CD4-positive, alpha-beta T cell treated with Interleukin-12 subunit alpha and Interleukin-12 subunit beta, for 1 hour (primary cell): ENCODE measurements around the gene C11orf91.
"Not testable (repeated sequence)": the region's sequence is repeated elsewhere in the genome, so short reads cannot be mapped to it uniquely, and the experiment has no call there.

Experiments
- DNase-seq: peaks from one replicate; pipeline ENCODE4 v3.0.0-alpha.2; 2020

C11orf91 gene, protein sequence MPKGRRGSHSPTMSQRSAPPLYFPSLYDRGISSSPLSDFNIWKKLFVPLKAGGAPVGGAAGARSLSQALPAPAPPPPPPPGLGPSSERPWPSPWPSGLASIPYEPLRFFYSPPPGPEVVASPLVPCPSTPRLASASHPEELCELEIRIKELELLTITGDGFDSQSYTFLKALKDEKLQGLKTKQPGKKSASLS

DNA sequence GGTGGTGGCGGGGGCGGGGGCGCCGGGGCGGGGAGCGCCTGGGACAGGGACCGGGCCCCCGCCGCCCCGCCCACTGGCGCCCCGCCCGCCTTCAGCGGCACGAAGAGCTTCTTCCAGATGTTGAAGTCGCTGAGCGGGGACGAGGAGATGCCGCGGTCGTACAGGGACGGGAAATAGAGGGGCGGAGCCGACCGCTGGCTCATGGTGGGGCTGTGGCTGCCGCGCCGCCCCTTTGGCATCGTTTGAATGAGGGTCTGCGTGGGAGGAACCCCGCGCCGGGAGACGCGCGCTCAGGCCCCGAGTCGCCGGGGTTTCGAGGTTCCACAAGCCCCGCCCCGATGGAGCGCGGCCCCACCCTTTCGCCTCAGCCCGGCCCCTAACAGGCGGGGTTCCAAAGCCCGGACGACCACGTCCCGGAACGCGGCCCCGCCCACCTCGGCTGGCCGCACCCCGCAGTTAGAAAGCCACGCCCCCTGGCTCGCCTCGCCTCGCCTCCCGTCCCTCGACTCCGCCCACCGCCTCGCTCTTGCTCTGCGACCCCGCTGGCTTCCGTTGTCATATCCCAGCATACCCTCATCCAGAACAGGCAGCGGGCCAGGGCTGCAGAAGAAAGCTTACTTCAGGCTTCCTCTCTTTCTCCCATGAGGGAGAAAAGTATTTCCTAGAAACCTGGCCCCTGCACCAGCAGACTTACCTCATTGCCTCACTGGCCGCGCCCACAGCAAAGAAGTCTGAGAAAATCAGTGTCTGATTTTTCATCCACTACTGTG lies at the start of gene C11orf91:
TSS of gene C11orf91 (minus strand) at position 325 of the 770 bp plus-strand sequence. CDS start at position 239, 86 bp downstream.
- peak; percentile 96 for DNase-seq

DNA sequence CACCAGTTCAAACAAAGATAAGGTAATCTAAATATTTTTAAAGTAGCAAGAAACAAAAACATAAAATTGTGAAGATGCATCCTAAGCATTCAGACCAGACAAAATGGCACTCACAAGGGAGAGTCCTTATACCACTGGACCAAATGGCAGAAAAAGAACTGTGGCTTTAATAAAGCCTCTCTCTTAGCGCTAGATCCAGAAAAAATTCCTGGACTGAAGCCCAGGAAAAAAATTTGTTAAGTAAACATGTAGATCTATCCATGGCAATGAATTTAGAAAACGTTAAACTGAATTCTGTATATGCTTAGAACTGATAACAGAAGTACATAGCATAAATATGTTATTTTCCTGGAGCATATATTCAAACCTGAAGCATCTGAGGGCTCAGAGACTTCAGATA lies 47.4 kb upstream of the C11orf91 start:
- DNase-seq = no peak

DNA sequence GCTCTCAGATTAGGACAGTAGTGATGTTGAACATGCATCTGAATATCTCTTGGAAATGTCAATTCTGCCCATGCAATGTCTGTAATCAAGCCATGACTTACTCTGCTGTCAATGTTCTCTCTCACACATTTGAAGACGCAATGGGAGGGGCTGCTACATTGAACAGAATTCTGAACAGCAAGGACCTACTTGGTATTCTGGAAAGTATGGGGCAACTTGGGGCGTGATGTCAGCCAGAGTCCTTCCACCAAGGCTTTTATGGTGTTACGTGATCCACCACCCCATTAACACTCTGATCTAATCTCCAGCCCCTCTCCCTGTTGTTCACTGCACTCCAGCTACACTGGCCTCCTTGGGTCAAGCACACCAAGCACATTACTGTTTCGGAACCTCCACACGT lies 42.7 kb upstream of the C11orf91 start:
- DNase-seq = no peak

DNA sequence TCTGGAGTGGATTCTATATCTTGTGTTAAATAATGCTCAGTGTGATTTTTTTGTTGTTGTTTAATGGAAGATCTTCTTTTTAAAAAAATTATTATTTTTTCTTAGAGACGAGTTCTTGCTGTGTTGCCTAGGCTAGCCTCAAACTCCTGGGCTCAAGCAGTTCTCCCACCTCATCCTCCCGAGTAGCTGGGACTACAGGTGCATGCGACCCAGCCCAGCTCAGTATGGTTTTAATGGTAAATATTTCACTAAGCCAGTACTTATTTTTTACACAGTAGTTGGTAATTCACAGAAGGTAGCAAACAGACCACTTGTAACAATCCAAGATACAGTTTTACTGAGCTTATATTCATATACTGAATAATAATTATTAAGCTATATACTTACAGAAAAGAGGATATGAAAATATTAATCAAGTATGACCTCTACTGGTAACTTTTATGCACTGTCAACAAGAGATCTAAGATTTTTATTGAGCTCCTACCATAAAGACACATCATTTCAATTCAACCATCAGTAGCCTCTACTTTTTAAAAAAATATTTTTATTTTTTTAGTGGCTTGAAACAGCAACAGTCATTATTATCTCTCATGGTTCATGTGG lies 41.7 kb upstream of the C11orf91 start:
- peak; percentile 37 for DNase-seq

DNA sequence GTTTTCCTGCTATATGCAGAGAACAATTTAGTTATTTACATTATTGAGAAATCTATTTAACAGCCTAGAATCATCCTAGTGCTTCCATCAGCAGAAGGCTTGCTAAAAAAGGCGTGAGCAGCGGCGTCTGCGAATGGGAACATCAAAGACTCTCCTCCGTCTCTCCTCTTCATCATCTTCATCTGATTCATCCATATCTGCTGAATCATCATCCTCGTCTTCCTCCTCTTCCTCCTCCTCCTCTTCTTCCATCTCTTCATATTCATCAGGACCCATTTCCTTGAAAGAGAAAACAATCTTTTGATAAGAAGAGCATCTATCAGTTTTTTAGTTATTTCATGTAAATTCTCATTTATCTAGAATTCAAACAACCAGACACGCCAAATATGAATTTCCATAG lies 41.2 kb upstream of the C11orf91 start:
- DNase-seq = no peak

DNA sequence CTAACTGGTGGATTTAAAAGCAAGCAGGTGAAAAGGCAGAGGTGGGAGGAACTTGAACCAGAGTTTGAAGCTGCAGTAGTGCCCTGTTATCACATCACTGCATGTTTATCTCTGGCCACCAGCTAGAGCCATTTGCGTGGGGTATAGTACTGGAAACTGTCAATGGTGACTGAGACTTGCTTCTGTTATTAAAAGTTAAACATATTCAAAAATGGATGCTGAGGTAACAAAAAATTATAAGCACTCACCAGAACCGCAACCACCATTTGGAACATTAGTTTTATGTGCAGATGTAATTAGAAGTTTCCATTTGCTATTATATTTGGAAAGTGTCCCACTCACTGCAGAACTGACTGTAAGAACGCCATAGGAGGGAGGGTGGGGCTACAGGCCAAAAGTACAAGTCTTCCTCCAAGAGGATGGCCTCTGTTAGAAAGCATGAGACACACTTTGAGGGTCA lies 36.8 kb upstream of the C11orf91 start:
- no peak for DNase-seq

DNA sequence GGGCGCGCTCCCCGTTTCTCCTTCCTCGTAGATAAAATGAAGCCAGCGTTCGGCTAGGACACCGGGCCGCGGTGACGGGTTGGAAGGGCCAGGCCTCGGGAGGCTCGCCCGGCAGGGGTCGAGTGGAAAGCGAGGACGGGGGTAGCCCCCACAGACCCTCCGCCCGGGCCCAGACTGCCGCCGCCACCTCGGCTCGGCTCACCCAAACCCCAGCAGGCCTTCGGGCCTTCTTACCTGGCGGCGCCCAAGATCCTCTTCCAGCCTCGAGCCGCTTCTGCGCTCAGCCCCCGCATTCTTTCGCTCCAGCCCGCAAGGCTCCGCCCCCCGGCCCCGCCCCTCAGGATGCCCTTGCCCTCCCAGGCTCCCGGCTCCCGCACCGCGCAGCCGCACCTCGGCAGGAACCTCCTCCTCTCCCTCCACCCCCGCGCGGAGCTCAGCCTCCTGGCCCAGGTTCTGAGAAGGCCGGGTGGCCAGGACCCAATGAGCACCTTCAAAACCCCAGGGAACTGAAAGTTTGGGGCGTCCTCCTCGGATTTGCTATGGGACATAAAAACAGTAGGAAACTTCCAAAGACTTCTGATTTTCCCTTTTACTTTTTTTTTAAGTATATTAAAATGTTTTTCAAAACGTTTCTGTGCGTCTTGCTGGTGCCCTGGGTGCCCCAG lies 35.7 kb upstream of the C11orf91 start, which contains the start of gene CD59:
TSS of gene CD59 (minus strand) at position 276 of the 665 bp plus-strand sequence. CDS start 13,978 bp downstream, outside the sequence.
- peak; percentile 91 for DNase-seq

DNA sequence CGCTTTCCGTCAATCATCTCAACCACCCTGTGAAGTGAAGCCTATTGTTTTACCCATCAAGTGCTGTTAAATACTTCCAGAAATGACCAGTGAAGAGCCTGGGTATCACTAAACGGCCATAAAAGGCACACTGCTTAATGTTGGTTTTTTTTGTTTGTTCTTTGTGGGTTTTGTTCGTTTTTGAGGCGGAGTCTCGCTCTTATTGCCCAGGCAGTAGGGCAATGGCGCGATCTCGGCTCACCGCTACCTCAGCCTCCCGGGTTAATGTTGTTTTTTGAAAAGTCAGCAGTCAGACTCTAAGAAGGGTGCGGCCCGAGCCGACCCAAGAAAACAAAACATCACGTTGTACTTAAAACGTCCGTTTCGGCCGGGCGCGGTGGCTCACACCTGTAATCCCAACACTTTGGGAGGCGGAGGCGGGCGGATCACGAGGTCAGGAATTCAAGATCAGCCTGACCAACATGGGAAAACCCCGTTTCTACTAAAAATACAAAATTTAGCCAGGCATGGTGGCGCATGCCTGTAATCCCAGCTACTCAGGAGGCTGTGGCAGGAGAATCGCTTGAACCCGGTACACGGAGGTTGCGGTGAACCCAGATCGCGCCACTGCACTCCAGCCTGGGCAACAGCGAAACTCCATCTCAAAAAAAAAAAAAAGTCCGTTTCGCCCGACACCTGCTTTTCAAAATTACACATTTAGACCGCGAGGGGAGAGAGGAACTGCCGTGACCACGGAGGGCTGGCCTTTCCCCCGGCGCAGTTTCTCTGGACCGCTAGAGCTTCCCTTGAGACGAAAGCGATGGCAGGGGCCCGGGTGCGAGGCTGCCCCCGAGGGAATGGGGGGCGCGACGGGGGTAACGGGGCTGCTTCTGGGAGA lies 34.9 kb upstream of the C11orf91 start:
- DNase-seq = peak; percentile 55

DNA sequence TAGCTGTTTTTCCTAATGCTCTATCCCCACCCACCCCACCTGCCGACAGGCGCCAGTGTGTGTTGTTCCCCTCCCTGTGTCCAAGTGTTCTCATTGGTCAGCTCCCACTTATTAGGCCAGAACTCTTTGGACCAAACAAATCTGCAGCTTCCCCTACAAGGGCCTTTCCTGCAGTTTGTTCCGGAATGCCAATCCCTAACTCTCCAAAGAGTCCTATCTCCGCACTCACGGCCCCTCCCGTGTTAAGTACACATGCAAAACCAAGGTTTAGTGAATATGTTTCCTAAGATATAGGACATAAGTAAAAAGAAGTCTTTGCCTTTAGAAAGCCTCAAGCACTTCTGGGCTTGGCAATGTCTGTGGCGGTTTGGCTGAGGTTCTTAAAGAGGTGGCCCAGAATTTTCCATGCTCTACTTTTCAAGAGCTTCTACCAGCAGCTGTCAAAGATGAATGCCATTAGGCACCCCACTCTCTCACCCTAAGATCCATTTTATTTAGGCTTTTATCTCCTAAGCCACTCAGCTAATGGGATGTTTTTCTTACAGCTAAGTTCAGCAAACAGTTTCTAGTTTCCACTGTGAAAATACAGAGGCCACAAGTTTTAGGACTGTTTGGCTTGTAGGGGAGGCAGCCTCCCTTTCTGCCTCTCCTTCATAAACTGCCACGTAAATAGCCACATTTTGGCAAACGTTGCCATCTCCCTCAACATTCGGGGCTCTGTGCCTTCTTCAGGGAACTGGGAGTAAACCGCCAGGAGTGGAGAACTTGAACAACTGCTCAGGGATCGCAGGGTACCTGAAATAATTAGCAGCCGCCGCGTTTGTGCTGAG lies 34.0 kb upstream of the C11orf91 start:
- no peak for DNase-seq

DNA sequence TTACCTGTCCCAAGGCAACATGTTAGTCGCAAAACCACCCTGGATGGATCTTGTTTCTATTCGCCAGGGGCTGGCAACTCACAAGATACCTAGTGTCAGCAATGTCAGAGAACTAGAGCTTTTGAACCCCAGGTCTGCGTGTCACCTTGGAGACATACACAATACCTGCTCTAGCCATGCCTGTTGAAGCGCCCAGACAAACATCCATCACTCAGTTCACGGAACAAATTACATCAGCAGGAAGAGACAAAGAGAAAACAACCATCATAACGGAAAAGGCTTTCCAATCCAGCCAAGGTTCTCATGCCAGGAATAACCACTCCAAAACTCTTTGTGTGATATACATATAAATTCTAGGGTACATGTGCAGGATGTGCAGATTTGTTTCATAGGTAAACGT lies 33.4 kb upstream of the C11orf91 start:
- DNase-seq = no peak

DNA sequence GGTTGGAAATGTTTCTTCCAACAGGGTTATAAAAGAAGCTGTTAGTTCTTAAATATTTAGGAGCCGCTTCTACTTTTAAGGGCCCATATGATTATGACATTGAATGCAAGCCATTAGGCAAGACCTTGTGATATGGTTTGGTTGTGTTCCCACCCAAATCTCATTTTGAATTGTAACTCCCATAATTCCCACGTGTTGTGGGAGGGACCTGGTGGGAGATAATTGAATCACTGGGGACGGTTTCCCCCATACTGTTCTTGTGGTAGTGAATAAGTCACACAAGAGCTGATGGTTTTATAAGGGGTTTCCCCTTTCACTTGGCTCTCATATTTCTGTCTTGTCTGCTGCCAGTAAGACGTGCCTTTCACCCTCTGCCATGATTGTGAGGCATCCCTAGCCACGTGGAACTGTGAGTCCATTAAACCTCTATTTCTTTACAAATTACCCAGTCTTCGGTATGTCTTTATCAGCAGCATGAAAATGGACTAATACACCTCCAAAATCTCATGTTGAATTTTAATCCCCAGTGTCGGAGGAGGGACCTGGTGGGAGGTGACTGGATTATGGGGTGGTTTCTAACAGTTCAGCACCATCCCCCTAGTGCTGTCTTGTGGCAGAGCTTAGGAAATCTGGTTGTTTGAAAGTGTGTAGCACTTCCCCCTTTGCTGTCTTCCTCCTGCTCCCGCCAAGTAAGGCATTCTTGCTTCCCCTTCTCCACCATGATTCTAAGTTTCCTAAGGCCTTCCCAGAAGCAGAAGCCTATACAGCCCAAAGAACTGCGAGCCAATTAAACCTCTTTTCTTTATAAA lies 31.3 kb upstream of the C11orf91 start:
- no peak for DNase-seq

DNA sequence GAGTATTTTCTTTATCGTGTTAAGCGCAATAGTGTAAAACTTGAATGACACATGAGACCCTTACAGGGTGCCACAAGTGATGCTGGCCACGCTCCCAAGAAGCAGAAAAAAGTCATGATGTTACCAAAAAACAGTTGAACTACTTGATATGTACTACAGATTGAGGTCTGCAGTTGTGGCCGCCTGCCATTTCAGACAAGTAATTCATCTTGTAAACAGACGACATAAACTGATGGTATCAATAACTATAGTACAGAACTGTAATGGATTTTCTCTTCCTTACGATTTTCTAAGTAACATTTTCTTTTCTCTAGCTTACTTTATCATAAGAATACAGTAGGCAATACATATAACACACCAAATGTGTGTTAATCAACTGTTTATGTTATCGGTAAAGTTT lies 30.1 kb upstream of the C11orf91 start:
- no peak for DNase-seq

DNA sequence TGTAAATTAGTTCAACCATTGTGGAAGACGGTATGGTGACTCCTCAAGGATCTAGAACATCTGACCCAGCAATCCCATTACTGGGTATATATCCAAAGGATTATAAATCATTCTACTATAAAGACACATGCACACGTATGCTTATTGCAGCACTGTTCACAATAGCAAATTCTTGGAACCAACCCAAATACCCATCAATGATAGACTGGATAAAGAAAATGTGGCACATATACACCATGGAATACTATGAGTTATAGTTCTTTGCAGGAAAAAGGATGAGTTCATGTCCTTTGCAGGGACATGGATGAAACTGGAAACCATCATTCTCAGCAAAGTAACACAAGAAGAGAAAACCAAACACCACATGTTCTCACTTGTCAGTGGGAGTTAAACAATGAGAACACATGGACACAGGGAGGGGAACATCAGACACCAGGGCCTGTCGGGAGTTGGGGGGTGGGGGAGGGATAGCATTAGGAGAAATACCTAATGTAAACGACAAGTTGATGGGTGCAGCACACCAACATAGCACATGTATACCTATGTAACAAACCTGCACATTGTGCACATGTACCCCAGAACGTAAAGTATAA lies 28.5 kb upstream of the C11orf91 start:
- DNase-seq = not testable (repeated sequence)

DNA sequence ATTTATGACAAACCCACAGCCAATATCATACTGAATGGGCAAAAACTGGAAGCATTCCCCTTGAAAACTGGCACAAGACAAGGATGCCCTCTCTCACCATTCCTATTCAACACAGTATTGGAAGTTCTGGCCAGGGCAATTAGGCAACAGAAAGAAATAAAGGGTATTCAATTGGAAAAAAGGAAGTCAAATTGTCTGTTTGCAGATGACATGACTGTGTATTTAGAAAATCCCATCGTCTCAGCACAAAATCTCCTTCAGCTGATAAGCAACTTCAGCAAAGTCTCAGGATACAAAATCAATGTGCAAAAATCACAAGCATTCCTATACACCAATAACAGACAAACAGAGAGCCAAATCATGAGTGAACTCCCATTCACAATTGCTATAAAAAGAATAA lies 26.9 kb upstream of the C11orf91 start:
- DNase-seq = not testable (repeated sequence)

DNA sequence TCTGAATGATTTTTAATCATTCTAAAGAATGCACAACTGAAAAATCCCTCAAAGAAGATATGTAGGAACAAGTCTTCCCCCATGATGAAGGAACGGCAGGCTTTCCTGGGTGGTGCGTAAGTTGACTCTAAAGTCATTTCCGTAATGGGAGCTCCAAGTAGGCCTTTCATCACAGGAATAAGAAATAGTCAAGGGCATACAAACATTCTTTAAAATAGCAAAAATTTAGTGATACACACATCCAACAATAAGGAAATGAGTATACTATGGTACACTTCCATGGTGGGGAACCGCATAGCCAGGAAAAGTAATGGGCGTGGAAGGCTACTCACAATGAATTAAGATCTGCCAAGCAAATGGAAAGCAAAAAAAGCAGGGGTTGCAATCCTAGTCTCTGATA lies 24.9 kb upstream of the C11orf91 start:
- no peak for DNase-seq

DNA sequence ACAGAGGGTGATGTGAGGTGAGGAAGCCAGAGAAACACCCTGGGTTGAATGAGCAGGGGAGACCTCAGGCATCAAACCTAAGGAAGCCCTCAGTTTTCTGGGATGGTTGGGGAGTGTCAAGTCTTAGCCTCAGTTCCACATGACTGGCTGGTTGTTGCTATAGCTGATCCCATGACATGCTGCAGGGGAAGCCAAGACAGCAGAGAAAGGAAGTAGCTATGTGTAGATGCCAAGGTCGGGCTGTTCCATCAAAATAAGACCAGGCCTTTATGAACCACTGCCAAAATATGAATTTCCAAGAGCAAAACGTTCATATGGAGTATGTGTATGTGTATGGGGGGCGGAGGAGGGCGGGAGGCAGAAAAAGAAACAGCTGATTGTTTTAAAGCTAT lies 24.0 kb upstream of the C11orf91 start:
- no peak for DNase-seq

DNA sequence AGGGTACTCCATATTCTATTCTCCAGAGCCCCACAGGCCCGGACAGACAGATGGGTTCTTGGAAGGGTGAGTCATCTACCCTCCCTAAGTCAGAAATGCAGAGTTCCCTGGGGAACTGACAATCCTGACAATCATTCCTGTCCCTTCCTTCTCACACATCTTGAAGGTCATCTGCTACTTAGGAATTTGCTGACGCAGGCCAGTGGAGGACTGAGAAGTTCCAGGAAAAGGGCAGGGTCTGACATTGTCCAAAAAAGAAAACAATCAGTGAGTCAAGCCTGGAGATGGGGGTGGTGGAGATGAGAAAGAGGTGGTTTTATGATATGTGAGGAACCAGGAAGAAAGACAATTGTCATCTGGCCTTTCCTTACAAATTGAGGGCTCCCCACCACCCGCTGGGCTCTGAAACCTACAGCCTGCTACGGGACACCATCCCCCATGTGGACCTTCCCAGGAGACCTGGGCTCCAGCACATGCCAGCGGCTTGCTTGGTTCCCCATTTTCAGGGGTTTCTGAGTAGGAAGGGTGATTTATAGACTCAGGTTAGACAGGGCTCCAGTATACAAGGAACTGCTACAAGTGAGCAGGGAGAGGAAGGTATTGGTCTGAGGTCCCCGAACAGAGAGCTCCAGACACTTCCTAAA lies 22.7 kb upstream of the C11orf91 start:
- DNase-seq = no peak

DNA sequence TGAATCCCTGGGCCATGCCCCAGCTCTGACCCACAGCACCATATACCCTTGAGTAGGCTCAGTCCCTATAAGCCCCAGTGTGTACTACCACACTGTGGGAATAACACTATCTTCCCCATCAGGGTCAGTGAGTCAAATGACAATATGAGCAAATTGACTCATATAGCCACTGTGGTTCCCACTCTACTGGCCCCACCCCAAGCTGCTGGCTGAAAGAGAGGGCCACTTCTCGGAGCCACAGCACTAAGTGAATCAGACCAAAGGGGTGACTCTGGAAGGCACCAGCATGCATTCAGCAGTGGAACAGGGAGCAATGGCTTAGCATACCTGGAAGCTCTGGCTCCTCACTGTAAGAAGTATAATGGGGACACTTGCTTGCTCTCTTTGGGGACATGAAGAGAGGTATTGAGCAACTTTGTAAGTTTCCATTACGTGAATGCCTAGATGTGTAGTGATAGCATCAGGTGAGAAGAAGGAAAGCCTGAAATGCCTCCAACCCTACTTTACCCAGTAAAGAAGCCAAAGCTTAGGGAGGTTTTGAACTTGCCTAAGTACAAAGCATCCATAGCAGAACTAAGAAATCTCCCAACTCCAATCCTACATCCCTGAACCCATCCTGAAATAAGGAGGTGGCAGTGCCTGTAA lies 22.1 kb upstream of the C11orf91 start:
- no peak for DNase-seq

DNA sequence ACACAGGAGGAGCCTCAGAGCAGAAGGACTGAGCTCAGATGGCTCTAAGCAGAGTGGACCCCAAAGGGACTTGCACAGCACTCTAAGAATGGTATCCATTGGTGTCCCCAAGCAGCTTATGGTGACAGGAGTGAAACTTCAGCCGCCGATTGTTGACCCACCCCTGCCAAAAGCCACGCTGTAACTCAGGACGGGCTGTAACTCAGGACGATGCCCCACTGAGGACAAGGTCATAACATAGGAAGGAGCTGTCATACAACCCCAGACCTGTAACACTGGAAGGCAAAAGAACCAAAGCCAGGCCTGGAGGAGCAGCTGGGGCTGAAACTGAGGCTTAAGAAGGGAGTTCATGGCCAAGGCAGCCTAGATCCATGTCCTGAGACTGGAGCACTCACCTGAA lies 21.4 kb upstream of the C11orf91 start:
- DNase-seq = no peak
